ENCODE measurements around the gene TMEM179.
"Not testable (repeated sequence)": the region's sequence is repeated elsewhere in the genome, so short reads cannot be mapped to it uniquely, and the experiment has no call there.

Gene TMEM179

DNA sequence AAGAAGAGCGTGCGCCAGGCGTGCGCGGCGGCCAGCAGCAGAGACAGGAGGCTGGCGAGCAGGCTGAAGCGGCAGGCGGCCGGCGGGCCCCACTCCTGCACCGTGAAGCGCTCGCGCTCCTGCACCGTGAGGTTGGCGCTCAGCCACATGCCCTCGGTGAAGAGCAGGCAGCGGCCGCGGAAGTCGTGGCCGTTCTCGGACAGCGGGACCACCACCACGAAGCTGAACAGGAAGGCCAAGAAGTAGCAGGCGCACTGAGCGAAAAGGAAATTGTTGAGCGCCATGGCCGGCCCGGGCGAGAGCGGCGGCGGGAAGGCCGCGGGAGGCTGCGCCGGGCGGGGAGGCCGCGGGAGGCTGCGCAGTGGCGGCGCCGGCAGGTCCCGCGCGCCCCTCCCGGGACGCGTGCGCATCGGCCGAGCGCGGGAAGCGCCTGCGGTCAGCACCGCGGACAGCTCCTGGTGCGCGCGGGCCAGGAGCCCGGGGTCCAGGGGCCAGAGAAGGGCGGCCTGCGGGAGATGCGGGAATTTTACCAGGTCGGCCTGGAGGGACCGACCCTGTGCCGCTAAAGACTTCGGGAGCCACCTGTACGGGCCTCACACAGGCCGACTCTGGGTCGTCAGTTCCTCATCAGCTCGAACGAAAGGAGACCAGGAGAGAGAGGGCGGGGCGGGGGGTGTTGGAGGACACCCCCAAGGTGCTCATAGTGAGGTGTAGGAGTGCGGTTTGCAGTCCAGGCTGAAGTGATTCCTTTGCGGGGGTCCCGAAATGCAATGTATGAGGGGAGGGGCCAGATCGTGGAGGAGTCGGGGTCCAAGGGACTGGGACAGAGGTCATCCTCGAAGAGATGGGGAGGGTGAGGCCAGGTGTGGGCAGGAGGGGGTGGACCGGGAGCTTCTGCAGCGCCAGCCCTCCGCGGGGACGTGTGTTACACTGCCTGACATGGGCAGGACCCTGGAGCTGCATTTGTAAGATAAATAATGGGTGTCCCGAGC is at the start of gene TMEM179:
Gene TMEM179 (minus strand): TSS at position 315 of the 992 bp plus-strand sequence. CDS start 31 bp downstream, at position 284.
- TF ChIP-seq ARNTL (CRISPR knock-in tag; IDR thresholded peaks at IDR 0.05; ENCODE audit: borderline replicate concordance, low read depth), result no peak
- no peak for TF ChIP-seq PPARA (CRISPR knock-in tag; IDR thresholded peaks at IDR 0.05; ENCODE audit: borderline replicate concordance)
- no peak for TF ChIP-seq ZNF565 (CRISPR knock-in tag; conservative IDR thresholded peaks at IDR 0.05; ENCODE audit: low read depth)
- no peak for TF ChIP-seq ZC3H10 (CRISPR knock-in tag; IDR thresholded peaks at IDR 0.05)
- TF ChIP-seq, protein P1, sequence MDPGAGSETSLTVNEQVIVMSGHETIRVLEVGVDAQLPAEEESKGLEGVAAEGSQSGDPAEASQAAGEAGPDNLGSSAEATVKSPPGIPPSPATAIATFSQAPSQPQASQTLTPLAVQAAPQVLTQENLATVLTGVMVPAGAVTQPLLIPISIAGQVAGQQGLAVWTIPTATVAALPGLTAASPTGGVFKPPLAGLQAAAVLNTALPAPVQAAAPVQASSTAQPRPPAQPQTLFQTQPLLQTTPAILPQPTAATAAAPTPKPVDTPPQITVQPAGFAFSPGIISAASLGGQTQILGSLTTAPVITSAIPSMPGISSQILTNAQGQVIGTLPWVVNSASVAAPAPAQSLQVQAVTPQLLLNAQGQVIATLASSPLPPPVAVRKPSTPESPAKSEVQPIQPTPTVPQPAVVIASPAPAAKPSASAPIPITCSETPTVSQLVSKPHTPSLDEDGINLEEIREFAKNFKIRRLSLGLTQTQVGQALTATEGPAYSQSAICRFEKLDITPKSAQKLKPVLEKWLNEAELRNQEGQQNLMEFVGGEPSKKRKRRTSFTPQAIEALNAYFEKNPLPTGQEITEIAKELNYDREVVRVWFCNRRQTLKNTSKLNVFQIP (CRISPR knock-in tag; IDR thresholded peaks at IDR 0.05; ENCODE audit: borderline replicate concordance, low read depth), result no peak
- TF ChIP-seq ZNF70 (CRISPR knock-in tag; IDR thresholded peaks at IDR 0.05), result no peak
- peak; percentile 41 for ATAC-seq

DNA sequence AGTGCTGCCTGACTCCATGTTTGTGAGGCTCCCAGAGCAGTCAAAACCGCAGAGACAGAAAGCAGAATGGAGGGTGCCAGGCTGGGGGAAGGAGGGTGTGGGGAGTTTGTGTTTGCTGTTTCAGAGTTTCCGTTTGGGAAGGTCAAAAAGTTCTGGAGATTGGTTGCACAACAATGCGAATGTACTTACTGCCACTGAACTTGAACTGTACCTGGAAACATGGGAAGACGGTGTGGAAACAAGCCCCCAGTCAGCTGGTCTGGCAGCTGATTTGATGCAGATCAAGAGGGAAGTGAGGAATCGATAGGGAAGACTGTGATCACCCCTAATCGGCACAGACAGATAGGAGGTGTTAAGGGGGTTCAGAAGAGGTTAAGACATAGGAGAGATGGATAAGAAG is 49.5 kb upstream of the TMEM179 start:
- no peak for ATAC-seq
- TF ChIP-seq ZFP3 (CRISPR knock-in tag; IDR thresholded peaks at IDR 0.05), result no peak
- no peak for TF ChIP-seq CSDC2 (CRISPR knock-in tag; IDR thresholded peaks at IDR 0.05)
- no peak for TF ChIP-seq TSHZ2 (CRISPR knock-in tag; IDR thresholded peaks at IDR 0.05)
- no peak for TF ChIP-seq TCF4 (CRISPR knock-in tag; IDR thresholded peaks at IDR 0.05; ENCODE audit: borderline replicate concordance)
- TF ChIP-seq ZNF565 (CRISPR knock-in tag; conservative IDR thresholded peaks at IDR 0.05; ENCODE audit: low read depth), result no peak
- no peak for TF ChIP-seq PATZ1 (CRISPR knock-in tag; IDR thresholded peaks at IDR 0.05; ENCODE audit: borderline replicate concordance)

- not testable (repeated sequence) for ATAC-seq
Observed at GRCh38 chr14:104653130-104653920, 48.8 kb upstream of the TMEM179 start.

- TF ChIP-seq ZNF565 (CRISPR knock-in tag; conservative IDR thresholded peaks at IDR 0.05; ENCODE audit: low read depth) (no peak), PPARA (CRISPR knock-in tag; IDR thresholded peaks at IDR 0.05; ENCODE audit: borderline replicate concordance) (no peak), CSRNP3 (CRISPR knock-in tag; IDR thresholded peaks at IDR 0.05) (no peak), ZNF70 (CRISPR knock-in tag; IDR thresholded peaks at IDR 0.05) (no peak), ESRRG (CRISPR knock-in tag; IDR thresholded peaks at IDR 0.05) (no peak), ZC3H10 (CRISPR knock-in tag; IDR thresholded peaks at IDR 0.05) (no peak), OSR1 (CRISPR knock-in tag; IDR thresholded peaks at IDR 0.05) (no peak), PATZ1 (CRISPR knock-in tag; IDR thresholded peaks at IDR 0.05; ENCODE audit: borderline replicate concordance) (no peak), TOX (CRISPR knock-in tag; IDR thresholded peaks at IDR 0.05; ENCODE audit: borderline replicate concordance) (no peak), ZFP3 (CRISPR knock-in tag; IDR thresholded peaks at IDR 0.05) (no peak), ZNF8 (CRISPR knock-in tag; IDR thresholded peaks at IDR 0.05) (no peak), CSDC2 (CRISPR knock-in tag; IDR thresholded peaks at IDR 0.05) (no peak), SNAI2 (CRISPR knock-in tag; IDR thresholded peaks at IDR 0.05) (no peak), ISL1 (CRISPR knock-in tag; IDR thresholded peaks at IDR 0.05) (no peak)
- TF ChIP-seq, protein P2, sequence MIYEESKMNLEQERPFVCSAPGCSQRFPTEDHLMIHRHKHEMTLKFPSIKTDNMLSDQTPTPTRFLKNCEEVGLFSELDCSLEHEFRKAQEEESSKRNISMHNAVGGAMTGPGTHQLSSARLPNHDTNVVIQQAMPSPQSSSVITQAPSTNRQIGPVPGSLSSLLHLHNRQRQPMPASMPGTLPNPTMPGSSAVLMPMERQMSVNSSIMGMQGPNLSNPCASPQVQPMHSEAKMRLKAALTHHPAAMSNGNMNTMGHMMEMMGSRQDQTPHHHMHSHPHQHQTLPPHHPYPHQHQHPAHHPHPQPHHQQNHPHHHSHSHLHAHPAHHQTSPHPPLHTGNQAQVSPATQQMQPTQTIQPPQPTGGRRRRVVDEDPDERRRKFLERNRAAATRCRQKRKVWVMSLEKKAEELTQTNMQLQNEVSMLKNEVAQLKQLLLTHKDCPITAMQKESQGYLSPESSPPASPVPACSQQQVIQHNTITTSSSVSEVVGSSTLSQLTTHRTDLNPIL (CRISPR knock-in tag; IDR thresholded peaks at IDR 0.05; ENCODE audit: low read depth), result no peak
- TF ChIP-seq, protein P1 (CRISPR knock-in tag; IDR thresholded peaks at IDR 0.05; ENCODE audit: borderline replicate concordance, low read depth), result no peak
- ATAC-seq, result no peak
Observed at GRCh38 chr14:104652386-104652785, 47.8 kb upstream of the TMEM179 start.

All from SK-N-SH treated with all-trans-retinoic acid at 6 μM for 48 hours (cell line).